Measurements from ENCODE around the gene CD79A.

GRCh38 chr19:41928221-41928683, 51.2 kb downstream of the CD79A start, which contains the start of gene ERFL:
- TF ChIP-seq CTCF (IDR thresholded peaks at IDR 0.05): no peak; the same call in 1 of the 2 replicates
- no peak for TF ChIP-seq ZFX (IDR thresholded peaks at IDR 0.05; ENCODE audit: borderline replicate concordance)
